GM19043 (cell line): ENCODE data around the gene OGFOD2.

ENCODE experiments used
- ATAC-seq: cut with Tn5 transposase; IDR thresholded peaks from one replicate; pipeline ENCODE4 v1.9.1; 2021; ENCODE audit warnings: low read depth; ENCODE audit not compliant: unreplicated experiment

OGFOD2 gene

GRCh38 chr12:122987086-122987951 lies 12.3 kb downstream of the OGFOD2 start:
- ATAC-seq = no peak

GRCh38 chr12:122988036-122988435 lies 13.0 kb downstream of the OGFOD2 start:
- ATAC-seq = no peak

- no peak for ATAC-seq
These were observed 13.7 kb downstream of the OGFOD2 start for GRCh38 chr12:122988612-122989212.

GRCh38 chr12:122989225-122989839 lies 14.3 kb downstream of the OGFOD2 start:
- no peak for ATAC-seq

GRCh38 chr12:122989874-122990419 lies 14.9 kb downstream of the OGFOD2 start:
- ATAC-seq = no peak

- no peak for ATAC-seq
These were observed 15.5 kb downstream of the OGFOD2 start for GRCh38 chr12:122990561-122990960.

GRCh38 chr12:122990961-122991622 lies 16.0 kb downstream of the OGFOD2 start:
- no peak for ATAC-seq

- ATAC-seq = no peak
These were observed 16.7 kb downstream of the OGFOD2 start for GRCh38 chr12:122991623-122992275.

- ATAC-seq = no peak
These were observed 17.3 kb downstream of the OGFOD2 start for GRCh38 chr12:122992386-122992785.

- ATAC-seq = no peak
These were observed 19.2 kb downstream of the OGFOD2 start for GRCh38 chr12:122994140-122994675.

- ATAC-seq = no peak
These were observed 19.9 kb downstream of the OGFOD2 start for GRCh38 chr12:122994781-122995502.

GRCh38 chr12:122995503-122996187 lies 20.6 kb downstream of the OGFOD2 start:
- ATAC-seq = no peak

GRCh38 chr12:122996188-122996601 lies 21.2 kb downstream of the OGFOD2 start:
- ATAC-seq = no peak

GRCh38 chr12:122996621-122997342 lies 21.7 kb downstream of the OGFOD2 start:
- ATAC-seq = no peak

GRCh38 chr12:122997343-122998250 lies 22.6 kb downstream of the OGFOD2 start:
- ATAC-seq = no peak

GRCh38 chr12:122998316-122998715 lies 23.3 kb downstream of the OGFOD2 start:
- no peak for ATAC-seq
